GM23248 (cell line): ENCODE measurements around the gene CPEB3.

Experiments used
- EZH2 ChIP-seq: fragments of 200-600 bp; sonication (generic); IDR thresholded peaks from 2 replicates; pipeline ENCODE4 v1.6.1; 2018; ENCODE audit warnings: antibody characterized with exemption, mild to moderate bottlenecking; ENCODE audit not compliant: insufficient read depth, poor library complexity, severe bottlenecking
- EZH2phosphoT487 ChIP-seq: fragments of 200-600 bp; sonication (generic); IDR thresholded peaks from 2 replicates; pipeline ENCODE4 v1.6.1; 2018; ENCODE audit warnings: antibody characterized with exemption, moderate library complexity, mild to moderate bottlenecking, low read depth; ENCODE audit not compliant: insufficient read depth

DNA sequence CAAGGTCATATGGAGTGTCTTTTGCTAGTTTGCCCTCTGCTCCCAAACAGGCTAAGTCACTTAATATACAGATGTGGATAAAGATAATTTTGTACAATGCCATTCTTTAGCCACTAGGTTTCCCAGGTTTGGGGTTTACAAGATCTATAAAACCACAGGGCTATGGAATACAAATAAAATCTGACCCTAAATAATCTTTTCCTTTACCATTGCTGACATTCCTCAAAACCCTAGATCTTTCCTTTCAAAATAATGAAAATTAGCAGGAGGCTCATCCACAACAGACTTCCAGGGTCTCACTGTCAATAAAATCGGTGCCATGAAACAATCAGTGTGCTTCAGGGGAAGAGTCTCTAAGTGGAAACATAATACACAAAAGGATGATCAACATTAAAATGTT is 148.4 kb downstream of the CPEB3 start:
- TF ChIP-seq EZH2 (no peak), EZH2phosphoT487 (no peak)
